Common myeloid progenitor, CD34-positive (primary cell): Measurements from ENCODE around the gene CUL5.

ENCODE experiments used
- CTCF ChIA-PET: fragments of 350-600 bp; sonication (Branson Sonifier 250); formaldehyde crosslinking; loops from one replicate; lab custom pipeline; 2021; ENCODE audit warnings: antibody characterized with exemption; lab: Charles Lee
- POLR2A ChIA-PET: fragments of 350-600 bp; sonication (Branson Sonifier 250); formaldehyde crosslinking; loops from one replicate; lab custom pipeline; 2021; ENCODE audit warnings: antibody characterized with exemption; lab: Charles Lee
- DNase-seq, 3 donors: peaks; one replicate each; pipeline versions ENCODE4 v3.0.0 to v3.0.0-alpha.2; 2013
- H3K27ac ChIP-seq, 2 experiments: 1 replicate in 1 of 2; 2 replicates in 1 of 2; pipeline ENCODE4 v1.7.0; 2013; ENCODE audit warnings: inconsistent platforms in 2 of 2, low read length in 2 of 2, mild to moderate bottlenecking in 2 of 2, low read depth in 1 of 2, moderate library complexity in 1 of 2; ENCODE audit not compliant: severe bottlenecking in 2 of 2, insufficient read depth in 1 of 2, poor library complexity in 1 of 2
- H3K27me3 ChIP-seq, 5 experiments: replicated peaks in 2 of 5; 1 replicate in 3 of 5; 2 replicates in 2 of 5; pipeline versions ENCODE4 v1.6.1 to v1.7.0; 2013; ENCODE audit warnings: low read length in 4 of 5, mild to moderate bottlenecking in 2 of 5, moderate library complexity in 2 of 5, inconsistent platforms in 1 of 5; ENCODE audit not compliant: insufficient read depth in 5 of 5, control insufficient read depth in 4 of 5
- H3K36me3 ChIP-seq, 4 experiments: 1 replicate in 2 of 4; 2 replicates in 2 of 4; pipeline versions ENCODE4 v1.6.1 to v1.7.0; 2013; ENCODE audit warnings: low read length in 3 of 4, control low read depth in 1 of 4, mild to moderate bottlenecking in 1 of 4; ENCODE audit not compliant: control insufficient read depth in 4 of 4, insufficient read depth in 4 of 4
- H3K4me1 ChIP-seq, 4 experiments: 1 replicate in 3 of 4; 2 replicates in 1 of 4; pipeline versions ENCODE4 v1.6.1 to v1.7.1; 2013; ENCODE audit warnings: low read length in 3 of 4, mild to moderate bottlenecking in 3 of 4, control low read depth in 1 of 4, inconsistent platforms in 1 of 4, moderate library complexity in 1 of 4; ENCODE audit not compliant: control insufficient read depth in 4 of 4, insufficient read depth in 4 of 4; ENCODE audit errors: control extremely low read depth in 1 of 4
- H3K4me3 ChIP-seq, 7 experiments: 1 replicate in 4 of 7; 2 replicates in 3 of 7; pipeline versions ENCODE4 v1.5.1 to v1.7.0; 2013; ENCODE audit warnings: mild to moderate bottlenecking in 7 of 7, low read length in 6 of 7, moderate library complexity in 6 of 7, inconsistent platforms in 2 of 7, low read depth in 2 of 7, control low read depth in 1 of 7; ENCODE audit not compliant: insufficient read depth in 4 of 7, control insufficient read depth in 1 of 7; ENCODE audit errors: extremely low read depth in 1 of 7
- H3K9me3 ChIP-seq, 5 experiments: 1 replicate in 4 of 5; 2 replicates in 1 of 5; pipeline versions ENCODE4 v1.6.1 to v1.7.1; 2013; ENCODE audit warnings: low read length in 4 of 5, mild to moderate bottlenecking in 2 of 5, inconsistent platforms in 1 of 5, low read depth in 1 of 5, moderate library complexity in 1 of 5; ENCODE audit not compliant: control insufficient read depth in 4 of 5, insufficient read depth in 2 of 5; ENCODE audit errors: control extremely low read depth in 1 of 5
- WGBS: methylation state at CpG from one replicate; pipeline ENCODE4 v1.1.5; 2013; ENCODE audit not compliant: insufficient coverage; 5-methylcytosine and 5-hydroxymethylcytosine counted together

CUL5 gene

GRCh38 chr11:108135845-108136544, 127.3 kb downstream of the CUL5 start:
- Histone ChIP-seq H3K4me1 (no peaks in the 10 kb centered on the region), H3K36me3 (peaks cover 8 to 22% (median 19%) of the 10 kb centered on the region in 4 experiments), H3K9me3 (no peaks in the 10 kb centered on the region), H3K27me3 (no peaks in the 10 kb centered on the region), H3K4me3 (no peak overlapping the region), H3K27ac (no peak overlapping the region)
- ChIA-PET POLR2A (no interaction called here), CTCF (no interaction called here)
- peak; percentile 22 to 70 (median 62) for DNase-seq
- WGBS: 100% methylated on average over 1 of the region's 2 CpGs

GRCh38 chr11:108137212-108137611, 128.5 kb downstream of the CUL5 start:
- H3K9me3 ChIP-seq: no peaks in the 10 kb centered on the region
- CTCF ChIA-PET: interaction anchor here (1.6 kb wide), 1 partner anchor 15 kb away, joined by 5 read pairs; no protein-coding TSS in a partner anchor
- POLR2A ChIA-PET: no interaction called here
- WGBS: 100% methylated on average over 1 of the region's 1 CpG
- no peaks in the 10 kb centered on the region for H3K27me3 ChIP-seq
- no peak overlapping the region for H3K27ac ChIP-seq
- no peaks in the 10 kb centered on the region for H3K4me1 ChIP-seq
- peaks cover 8 to 31% (median 20%) of the 10 kb centered on the region in 4 experiments for H3K36me3 ChIP-seq
- no peak overlapping the region for H3K4me3 ChIP-seq
- no peak for DNase-seq

- Histone ChIP-seq H3K27me3 (no peaks in the 10 kb centered on the region), H3K27ac (no peak overlapping the region), H3K36me3 (peaks cover 15 to 62% (median 33%) of the 10 kb centered on the region in 4 experiments), H3K9me3 (no peaks in the 10 kb centered on the region), H3K4me3 (no peak overlapping the region), H3K4me1 (no peaks in the 10 kb centered on the region)
- no peak for DNase-seq
- ChIA-PET POLR2A (no interaction called here), CTCF (interaction anchor here (0.8 to 1.5 kb wide), 4 partner anchors 18 to 77 kb away, joined by 3 read pairs; no protein-coding TSS in a partner anchor)
- WGBS: 92% methylated on average over 7 of the region's 7 CpGs
These were observed 133.6 kb downstream of the CUL5 start for GRCh38 chr11:108142304-108142703.

DNA sequence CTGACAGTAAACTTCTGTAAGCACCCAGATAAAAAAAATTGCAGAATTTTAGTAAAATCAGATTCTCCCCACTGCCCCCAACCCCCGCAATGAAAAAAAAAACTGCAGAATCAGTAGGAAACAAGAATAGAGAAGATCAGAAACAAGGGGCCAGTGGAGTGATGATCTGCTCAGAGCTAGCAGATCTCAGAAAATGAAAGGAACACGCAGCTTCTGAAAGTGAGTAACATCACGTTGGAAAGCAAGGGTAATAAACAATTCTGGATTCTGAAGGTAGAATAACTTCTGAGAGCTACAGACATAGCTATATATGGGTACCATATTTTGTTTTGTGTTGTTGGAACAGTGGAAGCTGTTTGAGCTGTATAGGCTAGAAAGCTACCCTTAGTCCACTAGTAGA, 135.9 kb downstream of the CUL5 start:
- H3K4me1 ChIP-seq: no peaks in the 10 kb centered on the region
- H3K36me3 ChIP-seq: peaks cover 17 to 78% (median 42%) of the 10 kb centered on the region in 4 experiments
- H3K27ac ChIP-seq: no peak overlapping the region
- no peaks in the 10 kb centered on the region for H3K9me3 ChIP-seq
- no peak for DNase-seq
- no peak overlapping the region for H3K4me3 ChIP-seq
- H3K27me3 ChIP-seq: no peaks in the 10 kb centered on the region
- POLR2A ChIA-PET: no interaction called here
- WGBS: 95% methylated on average over 3 of the region's 3 CpGs
- CTCF ChIA-PET: interaction anchor here (0.7 kb wide), 1 partner anchor 93 kb away, joined by 3 read pairs; no protein-coding TSS in a partner anchor

DNA sequence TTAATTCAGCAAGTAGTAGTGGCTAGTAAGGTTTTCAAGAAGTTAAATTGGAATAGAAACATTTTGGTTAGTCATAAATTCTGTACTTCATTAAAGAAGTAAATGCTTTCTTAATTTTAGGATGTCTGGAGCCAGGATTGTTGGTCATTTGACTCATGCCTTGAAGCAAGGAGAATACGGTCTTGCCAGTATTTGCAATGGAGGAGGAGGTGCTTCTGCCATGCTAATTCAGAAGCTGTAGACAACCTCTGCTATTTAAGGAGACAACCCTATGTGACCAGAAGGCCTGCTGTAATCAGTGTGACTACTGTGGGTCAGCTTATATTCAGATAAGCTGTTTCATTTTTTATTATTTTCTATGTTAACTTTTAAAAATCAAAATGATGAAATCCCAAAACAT, 138.5 kb downstream of the CUL5 start:
- Histone ChIP-seq H3K9me3 (no peaks in the 10 kb centered on the region), H3K4me1 (no peaks in the 10 kb centered on the region), H3K4me3 (no peak overlapping the region), H3K27me3 (no peaks in the 10 kb centered on the region), H3K27ac (no peak overlapping the region), H3K36me3 (peaks cover 21 to 78% (median 52%) of the 10 kb centered on the region in 4 experiments)
- CTCF ChIA-PET: no interaction called here
- POLR2A ChIA-PET: no interaction called here
- WGBS: 100% methylated on average over 1 of the region's 1 CpG
- DNase-seq: no peak

- H3K4me1 ChIP-seq: no peaks in the 10 kb centered on the region
- POLR2A ChIA-PET: interaction anchor here (0.5 kb wide), 1 partner anchor 8 kb away, joined by 3 read pairs; no protein-coding TSS in a partner anchor
- DNase-seq: no peak
- no peaks in the 10 kb centered on the region for H3K9me3 ChIP-seq
- WGBS: 90% methylated on average over 2 of the region's 3 CpGs
- H3K27me3 ChIP-seq: no peaks in the 10 kb centered on the region
- peaks cover 21 to 68% (median 45%) of the 10 kb centered on the region in 4 experiments for H3K36me3 ChIP-seq
- CTCF ChIA-PET: no interaction called here
- H3K4me3 ChIP-seq: no peak overlapping the region
- H3K27ac ChIP-seq: no peak overlapping the region
These were observed 139.9 kb downstream of the CUL5 start for GRCh38 chr11:108148556-108148955.

DNA sequence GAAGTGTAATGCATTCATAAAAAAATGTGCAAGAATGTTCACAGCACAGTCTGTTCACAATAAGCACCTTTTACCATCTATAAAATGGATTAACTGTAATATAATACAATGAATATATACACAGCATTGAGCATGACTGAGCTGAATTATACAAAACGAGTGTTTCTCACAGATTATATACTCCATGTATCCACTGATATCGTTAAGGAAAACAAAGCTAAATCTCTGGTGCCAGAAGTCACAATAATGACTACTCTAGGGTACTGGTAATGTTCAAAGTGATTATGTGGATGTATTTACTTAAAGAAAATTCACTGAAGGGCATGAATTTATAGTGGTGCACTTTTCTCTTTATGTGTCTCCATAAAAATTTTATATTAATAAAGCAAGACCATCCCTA, 145.9 kb downstream of the CUL5 start:
- Histone ChIP-seq H3K36me3 (peaks cover 17 to 76% (median 45%) of the 10 kb centered on the region in 4 experiments), H3K9me3 (no peaks in the 10 kb centered on the region), H3K4me3 (no peak overlapping the region), H3K27ac (no peak overlapping the region), H3K4me1 (no peaks in the 10 kb centered on the region), H3K27me3 (no peaks in the 10 kb centered on the region)
- DNase-seq: no peak
- ChIA-PET CTCF (interaction anchor here (0.9 kb wide), 1 partner anchor 10 kb away, joined by 4 read pairs; no protein-coding TSS in a partner anchor), POLR2A (no interaction called here)
- WGBS: no CpG with 5 or more reads among the region's 2 CpGs
